Caco-2 (cell line): ENCODE results near the gene TRIM2. TPM values are rescaled to one million over a fixed set of nuclear protein-coding genes. Genes with fewer than 3 reads are reported as not detected.

ENCODE experiments used
- BruUV-seq: library from RNA; stranded (reverse); fragments of 400-500 nt; replicated peaks from 2 replicates; lab custom pipeline; 2021; lab: Mats Ljungman, UMichigan
- CTCF ChIA-PET: fragments of 300-600 bp; sonication (Branson Sonifier 250); formaldehyde crosslinking; loops from one replicate; lab custom pipeline; 2022; ENCODE audit warnings: antibody characterized with exemption; lab: Charles Lee
- POLR2A ChIA-PET: fragments of 300-600 bp; sonication (Branson Sonifier 250); formaldehyde crosslinking; loops from one replicate; lab custom pipeline; 2022; ENCODE audit warnings: antibody characterized with exemption; lab: Charles Lee
- DNase-seq, 2 experiments: peaks; one replicate each; pipeline versions ENCODE4 v3.0.0 to v3.0.0-alpha.2; 2020 to 2022
- H3K27me3 ChIP-seq: replicated peaks from 2 replicates; pipeline ENCODE4 v1.6.0; 2011; ENCODE audit warnings: low read length; ENCODE audit not compliant: control insufficient read depth, insufficient read depth
- H3K36me3 ChIP-seq: 2 replicates; pipeline ENCODE4 v1.5.1; 2011; ENCODE audit warnings: low read length; ENCODE audit not compliant: control insufficient read depth, insufficient read depth
- H3K4me1 ChIP-seq: fragments of 250-450 bp; sonication (Bioruptor Pico); 2 replicates; pipeline ENCODE4 v1.5.1; 2020; ENCODE audit warnings: mild to moderate bottlenecking
- H3K4me3 ChIP-seq: 2 replicates; pipeline ENCODE4 v1.5.1; 2011; ENCODE audit warnings: low read depth, mild to moderate bottlenecking, control low read depth, low read length
- H3K9me3 ChIP-seq: fragments of 250-450 bp; sonication (Bioruptor Pico); 2 replicates; pipeline ENCODE4 v1.5.1; 2020; ENCODE audit warnings: mild to moderate bottlenecking, moderate library complexity
- H3K27ac Mint-ChIP-seq: one replicate; pipeline ENCODE4 v1.8.0; 2022; ENCODE audit warnings: mixed read lengths; ENCODE audit not compliant: unreplicated experiment
- H3K27me3 Mint-ChIP-seq: one replicate; pipeline ENCODE4 v1.8.0; 2022; ENCODE audit warnings: mixed read lengths; ENCODE audit not compliant: insufficient read depth, unreplicated experiment
- H3K36me3 Mint-ChIP-seq: one replicate; pipeline ENCODE4 v1.8.0; 2022; ENCODE audit warnings: mild to moderate bottlenecking, mixed read lengths; ENCODE audit not compliant: insufficient read depth, unreplicated experiment
- H3K4me1 Mint-ChIP-seq: one replicate; pipeline ENCODE4 v1.8.0; 2022; ENCODE audit warnings: low read depth, mixed read lengths; ENCODE audit not compliant: unreplicated experiment
- H3K4me3 Mint-ChIP-seq: one replicate; pipeline ENCODE4 v1.8.0; 2022; ENCODE audit warnings: mild to moderate bottlenecking, moderate library complexity, mixed read lengths; ENCODE audit not compliant: unreplicated experiment
- H3K9me3 Mint-ChIP-seq: one replicate; pipeline ENCODE4 v1.8.0; 2022; ENCODE audit warnings: mixed read lengths; ENCODE audit not compliant: unreplicated experiment
- intact Hi-C: fragments of 100-400 bp; cut with micrococcal nuclease; formaldehyde crosslinking; loops from one replicate; pipeline ENCODE4 v1.10.0; 2022; ENCODE audit not compliant: unreplicated experiment
- total RNA-seq: library from RNA; stranded (reverse); gene quantifications from 2 replicates; pipeline ENCODE4 v1.2.3, GENCODE V29; 2022
- TF ChIP-seq, protein P1 (sequence below), 2 experiments: fragments of 200-600 bp in 1 of 2; IDR thresholded peaks; 1 replicate in 1 of 2; 2 replicates in 1 of 2; pipeline versions ENCODE4 v1.5.1 to v1.8.0; 2011 to 2022; ENCODE audit warnings: antibody characterized with exemption in 1 of 2, control low read depth in 1 of 2, inconsistent platforms in 1 of 2, low read depth in 1 of 2, low read length in 1 of 2, mild to moderate bottlenecking in 1 of 2, moderate library complexity in 1 of 2; ENCODE audit not compliant: insufficient read depth in 1 of 2, severe bottlenecking in 1 of 2, unreplicated experiment in 1 of 2

TRIM2 gene
- total RNA-seq, 1 experiment from 2014 or later, result 62.3 TPM

DNA sequence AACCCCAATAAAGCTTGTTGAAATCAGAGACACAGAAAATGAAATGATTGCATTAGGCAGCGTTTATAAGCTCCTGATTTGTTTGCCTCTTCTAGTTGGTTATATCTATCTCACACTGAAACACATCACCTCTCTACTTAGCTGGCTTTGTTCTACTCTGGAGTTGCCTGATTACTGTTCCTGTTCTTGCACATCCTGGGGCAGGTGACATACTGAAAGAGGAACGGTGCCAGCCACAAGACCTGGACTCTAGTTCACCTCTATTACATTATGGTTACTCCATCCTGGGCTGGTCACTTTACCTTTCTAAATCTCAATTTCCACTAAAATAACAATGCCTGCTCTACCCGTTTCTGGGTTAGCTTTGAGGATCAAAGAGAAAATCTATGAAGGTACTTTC lies 47.9 kb downstream of the TRIM2 start:
- DNase-seq, result no peak
- no peaks in the 10 kb centered on the region for H3K9me3 Mint-ChIP-seq
- TF ChIP-seq, protein P1, sequence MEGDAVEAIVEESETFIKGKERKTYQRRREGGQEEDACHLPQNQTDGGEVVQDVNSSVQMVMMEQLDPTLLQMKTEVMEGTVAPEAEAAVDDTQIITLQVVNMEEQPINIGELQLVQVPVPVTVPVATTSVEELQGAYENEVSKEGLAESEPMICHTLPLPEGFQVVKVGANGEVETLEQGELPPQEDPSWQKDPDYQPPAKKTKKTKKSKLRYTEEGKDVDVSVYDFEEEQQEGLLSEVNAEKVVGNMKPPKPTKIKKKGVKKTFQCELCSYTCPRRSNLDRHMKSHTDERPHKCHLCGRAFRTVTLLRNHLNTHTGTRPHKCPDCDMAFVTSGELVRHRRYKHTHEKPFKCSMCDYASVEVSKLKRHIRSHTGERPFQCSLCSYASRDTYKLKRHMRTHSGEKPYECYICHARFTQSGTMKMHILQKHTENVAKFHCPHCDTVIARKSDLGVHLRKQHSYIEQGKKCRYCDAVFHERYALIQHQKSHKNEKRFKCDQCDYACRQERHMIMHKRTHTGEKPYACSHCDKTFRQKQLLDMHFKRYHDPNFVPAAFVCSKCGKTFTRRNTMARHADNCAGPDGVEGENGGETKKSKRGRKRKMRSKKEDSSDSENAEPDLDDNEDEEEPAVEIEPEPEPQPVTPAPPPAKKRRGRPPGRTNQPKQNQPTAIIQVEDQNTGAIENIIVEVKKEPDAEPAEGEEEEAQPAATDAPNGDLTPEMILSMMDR (IDR thresholded peaks at IDR 0.05; ENCODE audit: insufficient read depth in 1 of 2, low read depth in 1 of 2, low read length in 1 of 2, severe bottlenecking in 1 of 2, unreplicated experiment in 1 of 2), result no peak
- Histone ChIP-seq H3K36me3 (no peaks in the 10 kb centered on the region), H3K9me3 (no peaks in the 10 kb centered on the region), H3K4me1 (no peaks in the 10 kb centered on the region), H3K27me3 (no peaks in the 10 kb centered on the region), H3K4me3 (no peak overlapping the region)
- no peaks in the 10 kb centered on the region for H3K27me3 Mint-ChIP-seq
- H3K27ac Mint-ChIP-seq, result no peak overlapping the region
- intact Hi-C loops, result no loop called here
- H3K36me3 Mint-ChIP-seq, result peaks cover 16% of the 10 kb centered on the region
- ChIA-PET CTCF (no interaction called here), POLR2A (no interaction called here)
- no peak overlapping the region for H3K4me3 Mint-ChIP-seq
- H3K4me1 Mint-ChIP-seq, result peaks cover 6% of the 10 kb centered on the region
- BruUV-seq, result no TSS peak

DNA sequence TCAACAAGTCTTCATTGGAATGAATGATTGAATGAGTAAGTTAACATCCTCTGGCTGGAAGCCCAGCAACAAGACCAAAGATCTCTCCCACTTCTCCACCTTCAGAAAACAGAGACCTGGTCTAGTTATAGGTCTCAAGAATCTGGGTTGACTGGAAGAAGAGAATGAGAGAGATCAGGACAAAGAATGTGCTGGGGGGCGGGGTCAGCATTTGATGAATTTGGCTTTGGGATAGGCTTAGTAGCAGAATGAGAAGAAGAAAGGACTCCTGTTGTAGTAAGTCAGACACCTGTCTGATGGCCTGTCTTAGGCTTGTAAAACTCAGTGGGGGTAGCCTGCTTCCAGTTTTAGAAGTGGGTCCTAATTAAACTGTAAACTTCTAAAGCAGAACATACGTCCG lies 51.0 kb downstream of the TRIM2 start:
- TF ChIP-seq, protein P1 (IDR thresholded peaks at IDR 0.05; ENCODE audit: insufficient read depth in 1 of 2, low read depth in 1 of 2, low read length in 1 of 2, severe bottlenecking in 1 of 2, unreplicated experiment in 1 of 2), result no peak
- peaks cover 11% of the 10 kb centered on the region for H3K36me3 Mint-ChIP-seq
- Histone ChIP-seq H3K27me3 (no peaks in the 10 kb centered on the region), H3K9me3 (no peaks in the 10 kb centered on the region), H3K36me3 (no peaks in the 10 kb centered on the region), H3K4me3 (no peak overlapping the region), H3K4me1 (0 out of 2 replicates have a peak, but pooled peaks cover 4% of the 10 kb centered on the region)
- intact Hi-C loops, result no loop called here
- H3K9me3 Mint-ChIP-seq, result peaks cover 4% of the 10 kb centered on the region
- H3K4me3 Mint-ChIP-seq, result no peak overlapping the region
- BruUV-seq, result no TSS peak
- H3K27me3 Mint-ChIP-seq, result no peaks in the 10 kb centered on the region
- H3K27ac Mint-ChIP-seq, result no peak overlapping the region
- peaks cover 6% of the 10 kb centered on the region for H3K4me1 Mint-ChIP-seq
- DNase-seq, result no peak
- ChIA-PET POLR2A (no interaction called here), CTCF (no interaction called here)

DNA sequence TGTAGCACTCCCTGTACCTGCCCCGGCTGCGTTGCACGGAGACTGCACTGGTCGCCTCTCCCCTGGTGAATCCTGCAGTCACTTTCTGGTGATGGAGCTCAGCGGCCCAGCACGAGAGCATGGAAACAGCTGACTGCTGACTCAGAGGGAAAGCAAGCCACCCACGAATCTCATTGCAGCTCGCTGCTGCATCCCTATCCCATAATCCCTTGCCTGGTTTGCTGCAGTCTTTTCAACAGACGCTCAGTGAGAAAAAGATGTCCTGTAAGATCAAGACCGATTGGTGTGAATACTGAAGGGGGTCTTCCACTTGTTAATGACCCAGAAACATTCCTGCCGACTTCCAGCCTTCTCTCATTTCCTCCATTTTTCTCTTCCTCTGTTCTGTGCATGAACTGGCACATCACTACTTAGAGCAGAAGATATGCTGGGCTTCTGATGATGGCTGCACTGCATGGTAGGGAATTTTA lies 52.9 kb downstream of the TRIM2 start:
- 0 out of 2 replicates have a peak, but pooled peaks cover 6% of the 10 kb centered on the region for H3K9me3 ChIP-seq
- Mint-ChIP-seq H3K27ac (no peak overlapping the region), H3K27me3 (no peaks in the 10 kb centered on the region), H3K4me3 (no peak overlapping the region), H3K9me3 (peaks cover 12% of the 10 kb centered on the region), H3K4me1 (peaks cover 6% of the 10 kb centered on the region), H3K36me3 (peaks cover 15% of the 10 kb centered on the region)
- no peaks in the 10 kb centered on the region for H3K36me3 ChIP-seq
- TF ChIP-seq, protein P1 (IDR thresholded peaks at IDR 0.05; ENCODE audit: insufficient read depth in 1 of 2, low read depth in 1 of 2, low read length in 1 of 2, severe bottlenecking in 1 of 2, unreplicated experiment in 1 of 2), result no peak
- no peak for DNase-seq
- ChIA-PET CTCF (no interaction called here), POLR2A (no interaction called here)
- no peaks in the 10 kb centered on the region for H3K27me3 ChIP-seq
- intact Hi-C loops, result no loop called here
- H3K4me1 ChIP-seq, result 0 out of 2 replicates have a peak, but pooled peaks cover 4% of the 10 kb centered on the region
- no TSS peak for BruUV-seq
- no peak overlapping the region for H3K4me3 ChIP-seq
